KMS-11 (cell line): ENCODE results near the gene ELMO1.

Source experiments
- H2AFZ ChIP-seq: fragments of 200-600 bp; sonication (generic); 2 replicates; pipeline ENCODE4 v1.6.1; 2016; ENCODE audit warnings: antibody characterized with exemption, mixed run types, low read depth
- H3K27ac ChIP-seq: fragments of 200-600 bp; sonication (generic); 2 replicates; pipeline ENCODE4 v1.6.1; 2016; ENCODE audit warnings: mild to moderate bottlenecking, mixed run types
- H3K27me3 ChIP-seq: fragments of 200-600 bp; sonication (generic); 2 replicates; pipeline ENCODE4 v1.6.1; 2017; ENCODE audit warnings: mild to moderate bottlenecking, low read depth, mixed run types, moderate library complexity; ENCODE audit not compliant: insufficient read depth
- H3K36me3 ChIP-seq: fragments of 200-600 bp; sonication (generic); 2 replicates; pipeline ENCODE4 v1.6.1; 2017; ENCODE audit warnings: mild to moderate bottlenecking, mixed run types; ENCODE audit not compliant: insufficient read depth
- H3K4me1 ChIP-seq: fragments of 200-600 bp; sonication (generic); 2 replicates; pipeline ENCODE4 v1.6.1; 2016; ENCODE audit warnings: mild to moderate bottlenecking, low read depth, mixed run types; ENCODE audit not compliant: poor library complexity, severe bottlenecking
- H3K4me2 ChIP-seq: fragments of 200-600 bp; sonication (generic); 2 replicates; pipeline ENCODE4 v1.7.0; 2016; ENCODE audit warnings: mild to moderate bottlenecking, mixed run types
- H3K4me3 ChIP-seq: fragments of 200-600 bp; sonication (generic); IDR thresholded peaks from 2 replicates; pipeline ENCODE4 v1.6.1; 2017; ENCODE audit warnings: low read depth, low read length, mixed read lengths; ENCODE audit not compliant: insufficient read depth
- H3K79me2 ChIP-seq: fragments of 200-600 bp; sonication (generic); 2 replicates; pipeline ENCODE4 v1.6.1; 2016; ENCODE audit warnings: low read depth, mixed run types; ENCODE audit not compliant: insufficient read depth
- H3K9ac ChIP-seq: fragments of 200-600 bp; sonication (generic); 2 replicates; pipeline ENCODE4 v1.6.1; 2016; ENCODE audit warnings: mild to moderate bottlenecking, mixed run types
- H4K20me1 ChIP-seq: fragments of 200-600 bp; sonication (generic); 2 replicates; pipeline ENCODE4 v1.6.1; 2016; ENCODE audit warnings: mild to moderate bottlenecking, mixed run types; ENCODE audit not compliant: insufficient read depth
- CTCF ChIP-seq: fragments of 200-600 bp; sonication (generic); conservative IDR thresholded peaks from 2 replicates; pipeline ENCODE4 v1.6.1; 2017; ENCODE audit warnings: low read depth, mild to moderate bottlenecking, antibody characterized with exemption, low read length, moderate library complexity, mixed read lengths

Gene ELMO1

GRCh38 chr7:37016064-37016878 is 432.4 kb downstream of the ELMO1 start:
- no peaks in the 10 kb centered on the region; the same call in 1 of the 2 replicates for H3K36me3 ChIP-seq

GRCh38 chr7:37015353-37016034 is 433.2 kb downstream of the ELMO1 start:
- H2AFZ ChIP-seq = no peak overlapping the region

More at GRCh38 chr7:37016064-37016878, 432.4 kb downstream of the ELMO1 start:
- Histone ChIP-seq H3K4me2 (no peak overlapping the region), H3K4me3 (no peak overlapping the region), H3K9ac (no peak overlapping the region), H3K27me3 (no peaks in the 10 kb centered on the region), H4K20me1 (no peaks in the 10 kb centered on the region), H3K79me2 (no peaks in the 10 kb centered on the region), H3K4me1 (peaks cover 3% of the 10 kb centered on the region), H3K27ac (no peak overlapping the region), H2AFZ (no peak overlapping the region)
- TF ChIP-seq CTCF = no peak

GRCh38 chr7:37013771-37014170 is 434.9 kb downstream of the ELMO1 start:
- Histone ChIP-seq H3K27ac (no peak overlapping the region), H3K36me3 (no peaks in the 10 kb centered on the region; the same call in 1 of the 2 replicates), H3K79me2 (no peaks in the 10 kb centered on the region), H3K4me1 (peaks cover 3% of the 10 kb centered on the region), H3K27me3 (no peaks in the 10 kb centered on the region), H3K4me2 (no peak overlapping the region), H3K4me3 (no peak overlapping the region), H2AFZ (no peak overlapping the region), H3K9ac (no peak overlapping the region), H4K20me1 (no peaks in the 10 kb centered on the region)
- no peak for TF ChIP-seq CTCF

More at GRCh38 chr7:37015353-37016034, 433.2 kb downstream of the ELMO1 start:
- TF ChIP-seq CTCF = no peak
- no peak overlapping the region for H3K27ac ChIP-seq
- H4K20me1 ChIP-seq = no peaks in the 10 kb centered on the region
- no peaks in the 10 kb centered on the region for H3K27me3 ChIP-seq
- H3K4me2 ChIP-seq = no peak overlapping the region
- peaks cover 3% of the 10 kb centered on the region for H3K4me1 ChIP-seq
- H3K36me3 ChIP-seq = no peaks in the 10 kb centered on the region; the same call in 1 of the 2 replicates
- H3K9ac ChIP-seq = no peak overlapping the region
- no peaks in the 10 kb centered on the region for H3K79me2 ChIP-seq
- H3K4me3 ChIP-seq = no peak overlapping the region

- Histone ChIP-seq H2AFZ (no peak overlapping the region), H3K9ac (no peak overlapping the region), H3K27me3 (no peaks in the 10 kb centered on the region), H4K20me1 (no peaks in the 10 kb centered on the region), H3K79me2 (no peaks in the 10 kb centered on the region), H3K27ac (no peak overlapping the region), H3K4me1 (no peaks in the 10 kb centered on the region), H3K4me3 (no peak overlapping the region), H3K4me2 (no peak overlapping the region), H3K36me3 (no peaks in the 10 kb centered on the region; the same call in 1 of the 2 replicates)
- no peak for TF ChIP-seq CTCF
These were observed 437.3 kb downstream of the ELMO1 start for GRCh38 chr7:37011151-37011890.
